Vagina (tissue), 2 donors: ENCODE results near the gene PPP2R3B.

Experiments
- CTCF ChIP-seq, 3 experiments: fragments of 450-650 bp in 2 of 3; fragments of 200-600 bp in 1 of 3; sonication (generic) in 1 of 3; IDR thresholded peaks; one replicate each; pipeline ENCODE4 v1.5.1; 2017 to 2019; ENCODE audit warnings: antibody characterized with exemption in 3 of 3, mild to moderate bottlenecking in 2 of 3, moderate library complexity in 2 of 3
- POLR2A ChIP-seq, 2 donors: fragments of 450-650 bp; IDR thresholded peaks; one replicate each; pipeline ENCODE4 v1.6.1; 2017; ENCODE audit warnings: antibody characterized with exemption in 2 of 2, mild to moderate bottlenecking in 2 of 2, moderate library complexity in 2 of 2

- TF ChIP-seq CTCF (IDR thresholded peaks at IDR 0.05), result no peak
- no peak for TF ChIP-seq POLR2A (IDR thresholded peaks at IDR 0.05)
Measured at GRCh38 chrX:348461-349117, 38.1 kb downstream of the PPP2R3B start.
